K562 (cell line): ENCODE results near the gene FLOT2. TPM values are rescaled to one million over a fixed set of nuclear protein-coding genes. Genes with fewer than 3 reads are reported as not detected.
A peak's percentile ranks its signal among the peaks of the same experiment; 100 is the strongest.

ENCODE experiments used
- CHAMP1 ChIP-seq: fragments of 450-650 bp; IDR thresholded peaks from 2 replicates; pipeline ENCODE4 v1.6.1; 2016; ENCODE audit warnings: mild to moderate bottlenecking
- CHD4 ChIP-seq: fragments of 200-600 bp; sonication (generic); IDR thresholded peaks from 3 replicates; pipeline ENCODE4 v1.6.1; 2012; ENCODE audit warnings: low read depth, mild to moderate bottlenecking, mixed read lengths, low read length, inconsistent platforms; ENCODE audit not compliant: insufficient read depth, insufficient replicate concordance, poor library complexity, severe bottlenecking
- DPF2 ChIP-seq: fragments of 450-650 bp; IDR thresholded peaks from 2 replicates; pipeline ENCODE4 v1.6.1; 2016
- IFI16 ChIP-seq: fragments of 250-450 bp; sonication (Bioruptor Pico); IDR thresholded peaks from 2 replicates; pipeline ENCODE4 v2.1.2; 2022; ENCODE audit warnings: mild to moderate bottlenecking, inconsistent platforms
- ILF3 ChIP-seq: fragments of 450-650 bp; IDR thresholded peaks from 2 replicates; pipeline ENCODE4 v1.6.1; 2018; ENCODE audit warnings: antibody characterized with exemption, mild to moderate bottlenecking, moderate library complexity, borderline replicate concordance
- IRF1 ChIP-seq: sonication (generic); formaldehyde crosslinking; IDR thresholded peaks from 2 replicates; pipeline ENCODE4 v1.8.0; 2022; ENCODE audit warnings: missing genetic modification reagents, mild to moderate bottlenecking, borderline replicate concordance
- MTA2 ChIP-seq: fragments of 450-650 bp; IDR thresholded peaks from 2 replicates; pipeline ENCODE4 v1.6.1; 2016; ENCODE audit warnings: low read depth
- RBBP5 ChIP-seq: fragments of 200-600 bp; sonication (generic); IDR thresholded peaks from 2 replicates; pipeline ENCODE4 v1.6.1; 2012; ENCODE audit warnings: borderline replicate concordance, mild to moderate bottlenecking, low read length, control low read depth, inconsistent platforms; ENCODE audit not compliant: insufficient read depth, poor library complexity, severe bottlenecking
- TARDBP ChIP-seq: fragments of 450-650 bp; IDR thresholded peaks from 2 replicates; pipeline ENCODE4 v1.6.1; 2016
- TRIM28 ChIP-seq: fragments of 450-650 bp; IDR thresholded peaks from 2 replicates; pipeline ENCODE4 v1.6.1; 2017
- ZNF217 ChIP-seq: sonication (generic); formaldehyde crosslinking; IDR thresholded peaks from 2 replicates; pipeline ENCODE4 v1.8.0; 2022; ENCODE audit warnings: mild to moderate bottlenecking, missing genetic modification reagents
- ZNF592 ChIP-seq: fragments of 450-650 bp; IDR thresholded peaks from 2 replicates; pipeline ENCODE4 v1.6.1; 2017; ENCODE audit warnings: antibody characterized with exemption, mild to moderate bottlenecking
- ZNF639 ChIP-seq, 2 experiments: fragments of 200-800 bp in 1 of 2; sonication (Bioruptor generic) in 1 of 2; sonication (generic) in 1 of 2; formaldehyde crosslinking in 1 of 2; IDR thresholded peaks in 1 of 2; conservative IDR thresholded peaks in 1 of 2; 2 replicates each; pipeline versions ENCODE4 v1.5.0 to v1.6.1; 2016 to 2020; ENCODE audit warnings: missing compliant biosample characterization in 1 of 2, missing genetic modification characterization in 1 of 2, missing genetic modification reagents in 1 of 2
- ZNF76 ChIP-seq: fragments of 250-450 bp; sonication (Bioruptor Pico); IDR thresholded peaks from 2 replicates; pipeline ENCODE4 v1.4.0; 2020; ENCODE audit warnings: mild to moderate bottlenecking, moderate library complexity, borderline replicate concordance
- ZNF780A ChIP-seq: fragments of 250-450 bp; sonication (Bioruptor Pico); IDR thresholded peaks from 2 replicates; pipeline ENCODE4 v1.5.0; 2021; ENCODE audit warnings: mild to moderate bottlenecking
- polyA plus RNA-seq, 8 experiments: library from polyadenylated mRNA; depleted of rRNA in 4 of 8; stranded (reverse) in 5 of 8; unstranded in 3 of 8; fragments of >200 nt; fragmentation: Nextera tagmentation in 2 of 8; fragmentation: Illumina TruSeq in 1 of 8; extraction: Ambion mirVana in 2 of 8; extraction: Trizol in 1 of 8; gene quantifications; 2 replicates each; pipeline versions ENCODE4 v1.2.1 to v1.2.3, GENCODE V29; 2011 to 2014; ENCODE audit warnings: inconsistent platforms in 1 of 8, missing spikeins in 1 of 8
- total RNA-seq, 7 experiments: library from RNA; depleted of rRNA in 6 of 7; stranded (reverse); fragments of >200 nt in 6 of 7; fragmentation: Illumina TruSeq in 2 of 7; extraction: Trizol in 2 of 7; gene quantifications; 2 replicates each; pipeline versions ENCODE4 v1.2.1 to v1.2.3, GENCODE V29; 2011 to 2021; ENCODE audit warnings: low replicate concordance in 1 of 7
- TF ChIP-seq, protein P1 (sequence below): fragments of 450-650 bp; IDR thresholded peaks from 2 replicates; pipeline ENCODE4 v1.6.1; 2016; ENCODE audit warnings: low read depth, mild to moderate bottlenecking, moderate library complexity

The FLOT2 gene
- total and polyA plus RNA-seq, 9 of the 15 experiments (the other 6 are each of a cell fraction or from before 2014, with no cell fraction given) = 17.5 to 138 (median 41.7) TPM

- no peak for TF ChIP-seq IRF1 (CRISPR knock-in tag)
- TF ChIP-seq RBBP5 = peak; percentile 26
- TF ChIP-seq ZNF76 (CRISPR knock-in tag) = no peak
- TF ChIP-seq TRIM28 = no peak
- no peak for TF ChIP-seq CHD4
- TF ChIP-seq ILF3 = no peak; the same call in 1 of the 2 replicates
- no peak for TF ChIP-seq IFI16 (CRISPR knock-in tag)
- no peak for TF ChIP-seq CHAMP1
- peak; percentile 74 for TF ChIP-seq ZNF592
- peak; percentile 77 for TF ChIP-seq DPF2
- no peak for TF ChIP-seq ZNF217 (CRISPR knock-in tag)
- TF ChIP-seq TARDBP = no peak
- TF ChIP-seq ZNF780A (CRISPR knock-in tag) = no peak
- TF ChIP-seq, protein P1, sequence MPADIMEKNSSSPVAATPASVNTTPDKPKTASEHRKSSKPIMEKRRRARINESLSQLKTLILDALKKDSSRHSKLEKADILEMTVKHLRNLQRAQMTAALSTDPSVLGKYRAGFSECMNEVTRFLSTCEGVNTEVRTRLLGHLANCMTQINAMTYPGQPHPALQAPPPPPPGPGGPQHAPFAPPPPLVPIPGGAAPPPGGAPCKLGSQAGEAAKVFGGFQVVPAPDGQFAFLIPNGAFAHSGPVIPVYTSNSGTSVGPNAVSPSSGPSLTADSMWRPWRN = 0 out of 2 replicates have a peak, but pooled peaks have one; percentile 23
- TF ChIP-seq MTA2 = peak; percentile 48; the same call in 1 of the 2 replicates
- peak in 1 of 2 experiments; percentile 8; a peak in 1 of 4 replicates for TF ChIP-seq ZNF639 (CRISPR knock-in tag; conservative IDR thresholded peaks at IDR 0.05 in 1 of 2, IDR thresholded peaks at IDR 0.05 in 1 of 2)
Measured at GRCh38 chr17:28861393-28862203, 35.9 kb downstream of the FLOT2 start (continued).
